Nucleus accumbens (tissue), 56 donors: Measurements from ENCODE around the gene SUN2.

ENCODE experiments used
- DNase-seq, 56 donors: peaks; one replicate each; lab custom pipeline; 2025; lab: John Stamatoyannopoulos, UW

Gene SUN2

DNA sequence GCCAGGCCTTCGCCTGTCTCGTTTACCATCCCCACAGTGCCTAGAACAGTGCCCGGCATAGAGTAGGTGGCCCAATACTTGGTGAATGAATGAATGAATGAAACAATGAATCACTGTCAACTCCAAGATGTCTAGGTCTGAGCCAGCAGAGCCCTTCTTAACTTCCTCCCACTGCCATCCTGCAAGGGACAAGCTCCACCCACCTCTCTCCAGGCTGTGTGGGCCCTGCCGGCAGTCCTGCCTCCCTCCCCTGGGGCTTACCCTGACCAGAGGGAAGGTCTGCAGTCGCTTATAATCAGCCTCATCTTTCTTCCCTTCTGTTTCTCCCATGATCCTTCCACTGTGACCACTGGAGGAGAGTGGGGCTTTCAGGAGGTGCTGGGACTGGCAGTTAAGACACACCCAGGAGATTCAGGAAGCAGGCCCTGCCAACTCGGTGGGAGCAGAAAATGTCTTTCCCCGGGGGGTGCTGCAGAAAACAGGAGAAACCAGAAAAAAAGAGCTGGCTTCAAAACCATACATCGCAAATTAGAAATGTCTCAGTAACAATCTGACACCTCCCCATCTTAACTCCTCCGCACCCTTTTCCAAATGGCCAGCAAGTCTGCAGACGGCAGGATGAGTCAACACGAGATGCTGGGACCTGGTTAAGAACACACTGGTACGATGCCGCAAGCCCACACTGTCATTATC is 26.8 kb upstream of the SUN2 start:
- DNase-seq = peak in 12 of 56 donors; percentile 5 to 62 (median 26)

GRCh38 chr22:38781033-38781432 is 25.2 kb upstream of the SUN2 start:
- DNase-seq = peak in 8 of 56 donors; percentile 11 to 71 (median 38)

- DNase-seq = peak in 23 of 56 donors; percentile 15 to 72 (median 34)
Observed at GRCh38 chr22:38777087-38777671, 21.4 kb upstream of the SUN2 start.

DNA sequence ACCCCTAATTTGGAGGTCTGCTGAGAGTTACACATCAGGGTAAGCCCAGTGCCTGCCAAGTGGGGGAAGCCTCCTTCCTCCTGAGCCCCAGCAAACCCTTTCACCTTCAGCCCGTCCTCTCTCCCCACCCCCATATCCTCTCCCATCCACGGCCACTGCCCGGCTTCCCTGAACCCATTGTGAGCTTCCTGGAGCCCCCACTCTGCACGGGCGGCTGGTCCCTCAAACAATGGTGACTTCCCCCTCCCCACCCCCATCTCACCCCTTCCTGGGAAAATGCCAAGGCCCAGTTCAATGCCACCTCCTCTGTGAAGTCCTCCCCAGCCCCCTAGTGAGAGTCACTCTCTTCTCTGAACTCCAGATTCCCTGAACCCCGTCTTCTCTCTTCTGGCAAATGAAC is 20.3 kb upstream of the SUN2 start:
- no peak for DNase-seq

DNA sequence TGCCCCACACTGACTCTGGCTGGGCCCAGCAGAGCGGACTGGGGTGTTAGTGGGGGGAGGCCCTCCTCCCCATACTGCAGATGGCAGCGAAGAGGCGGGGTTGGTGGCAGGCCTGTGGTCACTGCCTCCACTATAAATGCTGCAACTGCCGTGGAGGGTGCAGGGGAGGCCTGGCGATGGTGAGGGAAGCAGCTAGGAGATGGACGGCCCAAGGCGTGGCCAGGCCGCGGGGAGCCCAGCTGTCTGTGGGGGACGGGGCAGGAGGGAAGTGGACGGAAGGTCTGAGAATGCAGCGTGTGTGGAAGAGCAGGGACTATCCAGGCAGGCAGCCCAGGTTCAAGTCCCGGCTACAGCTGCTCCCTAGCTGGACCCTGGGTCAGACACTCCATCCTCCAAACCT is 19.9 kb upstream of the SUN2 start:
- no peak for DNase-seq

GRCh38 chr22:38774496-38775166 is 18.8 kb upstream of the SUN2 start:
- DNase-seq = peak in 14 of 56 donors; percentile 18 to 59 (median 24)

- no peak for DNase-seq
Observed at GRCh38 chr22:38773363-38773946, 17.7 kb upstream of the SUN2 start.

GRCh38 chr22:38772623-38772873 is 16.8 kb upstream of the SUN2 start:
- DNase-seq = no peak

DNA sequence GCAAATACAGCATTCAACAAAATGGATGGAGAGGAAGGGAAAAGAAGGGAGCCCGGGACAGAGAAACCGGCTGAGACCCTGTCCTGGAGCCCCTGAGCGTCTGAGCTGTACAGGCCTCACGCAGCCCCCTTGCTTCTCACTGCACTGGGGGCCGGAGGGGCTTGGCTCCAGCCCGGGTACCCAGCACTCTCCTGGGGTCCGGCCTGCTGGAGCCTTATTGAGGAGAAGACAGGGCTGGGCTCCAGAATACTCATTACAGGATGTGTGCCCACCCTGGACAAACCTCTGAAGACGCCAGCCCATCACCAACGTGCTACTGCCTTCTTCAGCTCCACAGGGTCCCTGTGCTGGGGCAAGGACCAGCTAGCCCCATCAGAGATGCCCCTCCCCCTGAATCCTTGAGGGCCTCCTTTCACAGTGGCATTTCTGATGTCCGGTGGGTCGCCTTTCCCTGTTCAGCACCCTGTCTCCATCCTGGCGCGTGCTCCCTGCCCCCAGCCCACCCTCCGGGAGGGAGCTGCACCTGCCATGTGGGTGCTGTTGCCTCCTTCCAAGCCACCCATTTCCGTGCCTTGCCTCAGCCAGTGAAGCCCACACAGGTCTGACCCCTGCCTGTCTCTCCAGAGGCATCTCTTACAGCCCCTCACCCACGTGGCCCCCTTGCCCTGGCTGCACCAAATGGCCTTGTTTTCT is 14.6 kb upstream of the SUN2 start:
- no peak for DNase-seq

DNA sequence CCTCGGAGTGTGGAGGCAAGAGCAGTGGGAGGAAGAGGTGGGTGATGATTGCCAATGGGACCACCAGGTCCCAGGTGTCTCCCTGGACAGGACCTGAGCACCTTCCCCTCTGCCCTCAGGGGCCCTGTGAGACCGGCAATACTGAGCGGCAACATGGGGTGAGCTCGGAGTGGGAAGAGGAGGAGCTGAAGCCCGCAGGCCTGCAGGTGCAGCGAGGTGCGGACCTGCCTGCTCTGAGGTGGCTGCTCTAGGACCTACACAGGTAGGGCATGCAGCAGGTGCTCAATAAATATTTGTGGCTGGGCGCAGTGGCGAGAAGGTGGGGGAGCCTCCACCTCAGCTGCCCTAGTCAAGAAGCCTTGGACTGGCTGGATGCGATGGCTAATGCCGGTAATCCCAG is 12.2 kb upstream of the SUN2 start:
- no peak for DNase-seq

GRCh38 chr22:38767313-38767712 is 11.5 kb upstream of the SUN2 start:
- no peak for DNase-seq

GRCh38 chr22:38766076-38766777 is 10.4 kb upstream of the SUN2 start:
- peak in 47 of 56 donors; percentile 16 to 84 (median 47) for DNase-seq

DNA sequence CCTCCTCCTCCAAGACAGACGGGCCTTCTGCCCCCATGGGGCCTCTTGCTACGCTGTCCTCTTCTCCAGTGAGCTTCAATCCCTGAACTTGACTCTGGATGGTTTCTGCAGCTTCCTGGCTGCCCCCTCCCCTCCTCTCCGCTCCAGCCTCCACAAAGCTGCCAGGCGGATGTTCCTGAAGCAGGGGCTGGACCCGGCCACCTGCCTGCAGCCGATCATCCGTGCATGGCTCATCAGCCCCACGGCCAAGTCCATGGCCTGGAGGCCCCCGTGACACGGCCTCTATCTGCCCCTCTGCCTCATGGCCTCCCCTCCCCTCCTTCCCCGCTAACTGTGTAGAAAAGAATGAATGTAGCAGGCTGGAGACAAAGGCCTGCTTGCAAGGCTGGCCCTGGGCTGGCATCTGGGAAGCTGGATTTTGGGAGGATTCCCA is 6.8 kb upstream of the SUN2 start:
- DNase-seq = peak in 18 of 56 donors; percentile 25 to 51 (median 38)

GRCh38 chr22:38761202-38762162 is 5.7 kb upstream of the SUN2 start:
- no peak for DNase-seq

DNA sequence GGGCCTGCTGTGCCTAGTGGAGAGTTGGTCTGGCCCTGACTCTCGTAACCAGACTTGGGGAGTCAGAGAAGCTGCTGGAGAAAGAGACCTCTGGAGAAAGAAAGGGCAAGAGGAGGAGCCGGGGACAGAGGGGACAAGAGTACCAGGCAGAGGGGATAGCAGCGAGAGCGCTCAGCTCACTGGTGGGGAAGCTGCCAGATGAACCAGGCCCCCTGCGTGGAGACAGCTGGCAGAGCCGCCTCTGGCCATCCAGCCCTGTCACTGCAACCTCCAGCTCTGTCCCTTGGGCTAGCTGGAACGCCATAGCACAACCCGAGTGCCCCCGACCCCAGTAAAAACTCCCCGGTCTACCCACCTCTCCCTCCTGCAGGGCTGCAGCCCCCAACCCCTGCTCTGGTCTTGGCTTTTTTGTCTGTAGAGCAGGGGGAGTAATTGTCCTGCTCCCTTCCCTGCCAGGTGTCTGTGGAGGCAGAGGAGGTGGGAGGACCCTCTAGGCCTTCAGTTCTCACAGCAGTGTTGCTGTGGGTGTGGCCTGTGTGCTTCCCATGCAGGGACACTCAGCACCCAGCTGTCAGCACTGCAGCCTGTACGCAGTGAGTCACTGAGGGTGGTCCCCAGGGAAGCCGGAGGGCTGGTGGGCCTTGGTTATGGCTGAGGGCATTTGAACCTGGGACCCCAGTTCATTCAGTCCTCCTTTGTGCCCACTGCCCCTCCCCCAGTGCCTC is 4.8 kb upstream of the SUN2 start:
- DNase-seq = peak in 27 of 56 donors; percentile 14 to 59 (median 36)

DNA sequence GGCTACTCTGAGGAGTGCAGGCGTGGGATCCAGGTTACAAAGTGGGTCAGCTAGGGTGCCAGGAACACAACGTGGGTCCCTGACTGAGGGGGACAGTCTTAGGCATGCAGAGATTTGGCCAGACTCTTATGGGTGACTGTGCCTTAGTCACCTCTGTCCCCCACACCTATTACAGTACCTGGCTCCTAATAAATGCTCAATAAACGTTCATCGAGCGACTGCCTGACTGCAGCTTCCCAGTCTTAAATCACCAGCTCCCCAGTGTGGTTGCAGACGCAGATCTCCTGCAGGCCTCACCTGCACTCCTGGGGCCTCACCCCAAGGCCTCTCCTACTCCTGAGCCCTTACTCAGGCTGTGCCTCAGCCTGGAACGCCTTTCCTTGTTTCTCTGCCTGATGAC is 3.2 kb upstream of the SUN2 start:
- DNase-seq = no peak

GRCh38 chr22:38758276-38758945 is 2.6 kb upstream of the SUN2 start:
- peak in 6 of 56 donors; percentile 11 to 35 (median 19) for DNase-seq

DNA sequence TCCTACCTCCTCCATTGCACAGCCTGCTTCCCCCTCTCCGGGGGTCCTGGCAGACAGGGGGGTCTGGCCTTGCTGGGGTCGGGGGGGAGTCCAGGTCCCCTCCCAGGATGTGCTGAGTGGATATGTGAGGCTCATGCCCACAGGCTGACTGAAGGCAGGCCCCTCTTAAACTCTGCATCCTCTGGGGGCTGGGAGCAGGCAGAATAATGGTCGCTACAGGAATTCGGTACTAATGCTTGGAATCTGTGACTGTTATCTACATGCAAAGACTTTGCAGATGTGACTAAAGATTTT is 1.6 kb upstream of the SUN2 start:
- no peak for DNase-seq
